ENCODE data around the gene IGF2BP2. TPM values are rescaled to one million over a fixed set of nuclear protein-coding genes. Genes with fewer than 3 reads are reported as not detected.

The IGF2BP2 gene
- total RNA-seq, 1 experiment from 2014 or later, result 154 TPM

- ChIA-PET POLR2A (interaction anchor here (1.1 kb wide), 1 partner anchor 10 kb away, joined by 4 read pairs; no protein-coding TSS in a partner anchor), CTCF (interaction anchor here (0.7 kb wide), 1 partner anchor 104 kb away, joined by 3 read pairs; no protein-coding TSS in a partner anchor)
- TF ChIP-seq CTCF (IDR thresholded peaks at IDR 0.05; ENCODE audit: unreplicated experiment), result no peak
- BruUV-seq (replicated peaks), result no TSS peak
- Mint-ChIP-seq H3K4me3 (ENCODE audit: unreplicated experiment) (no peak overlapping the region), H3K4me1 (ENCODE audit: insufficient read depth, unreplicated experiment) (peaks cover 5% of the 10 kb centered on the region), H3K27me3 (ENCODE audit: insufficient read depth, unreplicated experiment) (no peaks in the 10 kb centered on the region), H3K36me3 (ENCODE audit: insufficient read depth, unreplicated experiment) (no peaks in the 10 kb centered on the region), H3K27ac (ENCODE audit: low read depth, unreplicated experiment) (no peak overlapping the region), H3K9me3 (ENCODE audit: unreplicated experiment) (peaks cover 12% of the 10 kb centered on the region)
- DNase-seq (ENCODE audit: unreplicated experiment), result no peak
- intact Hi-C loops (cut with micrococcal nuclease), result no loop called here
Measured at GRCh38 chr3:185831195-185831594, 6.4 kb upstream of the IGF2BP2 start.

GRCh38 chr3:185830018-185830797 is 5.4 kb upstream of the IGF2BP2 start:
- no peaks in the 10 kb centered on the region for H3K27me3 Mint-ChIP-seq (ENCODE audit: insufficient read depth, unreplicated experiment)
- H3K9me3 Mint-ChIP-seq (ENCODE audit: unreplicated experiment), result peaks cover 12% of the 10 kb centered on the region
- no peak for TF ChIP-seq CTCF (IDR thresholded peaks at IDR 0.05; ENCODE audit: unreplicated experiment)
- BruUV-seq (replicated peaks), result no TSS peak
- no peaks in the 10 kb centered on the region for H3K36me3 Mint-ChIP-seq (ENCODE audit: insufficient read depth, unreplicated experiment)
- H3K27ac Mint-ChIP-seq (ENCODE audit: low read depth, unreplicated experiment), result no peak overlapping the region
- ChIA-PET POLR2A (interaction anchor here (0.7 kb wide), 1 partner anchor 58 kb away, joined by 3 read pairs; no protein-coding TSS in a partner anchor), CTCF (no interaction called here)
- intact Hi-C loops (cut with micrococcal nuclease), result no loop called here
- peaks cover 8% of the 10 kb centered on the region for H3K4me1 Mint-ChIP-seq (ENCODE audit: insufficient read depth, unreplicated experiment)
- DNase-seq (ENCODE audit: unreplicated experiment), result no peak
- no peak overlapping the region for H3K4me3 Mint-ChIP-seq (ENCODE audit: unreplicated experiment)

GRCh38 chr3:185828755-185829154 is 3.9 kb upstream of the IGF2BP2 start:
- intact Hi-C loops (cut with micrococcal nuclease), result no loop called here
- Mint-ChIP-seq H3K9me3 (ENCODE audit: unreplicated experiment) (peaks cover 12% of the 10 kb centered on the region), H3K4me3 (ENCODE audit: unreplicated experiment) (no peak overlapping the region), H3K27me3 (ENCODE audit: insufficient read depth, unreplicated experiment) (no peaks in the 10 kb centered on the region), H3K4me1 (ENCODE audit: insufficient read depth, unreplicated experiment) (peaks cover 8% of the 10 kb centered on the region), H3K27ac (ENCODE audit: low read depth, unreplicated experiment) (no peak overlapping the region), H3K36me3 (ENCODE audit: insufficient read depth, unreplicated experiment) (peaks cover 9% of the 10 kb centered on the region)
- no peak for DNase-seq (ENCODE audit: unreplicated experiment)
- no peak for TF ChIP-seq CTCF (IDR thresholded peaks at IDR 0.05; ENCODE audit: unreplicated experiment)
- no TSS peak for BruUV-seq (replicated peaks)
- ChIA-PET POLR2A (interaction anchor here (1.2 to 1.5 kb wide), 2 partner anchors 18 to 109 kb away, joined by 4 to 5 read pairs; partner anchors contain the start of gene TRA2B), CTCF (interaction anchor here (0.6 to 1.2 kb wide), 4 partner anchors 8 to 78 kb away, joined by 3 to 4 read pairs (median 3); no protein-coding TSS in a partner anchor)

GRCh38 chr3:185827595-185828344 is 2.9 kb upstream of the IGF2BP2 start:
- intact Hi-C loops (cut with micrococcal nuclease), result no loop called here
- peaks cover 8% of the 10 kb centered on the region for H3K4me1 Mint-ChIP-seq (ENCODE audit: insufficient read depth, unreplicated experiment)
- no peaks in the 10 kb centered on the region for H3K27me3 Mint-ChIP-seq (ENCODE audit: insufficient read depth, unreplicated experiment)
- no peak for TF ChIP-seq CTCF (IDR thresholded peaks at IDR 0.05; ENCODE audit: unreplicated experiment)
- peaks cover 9% of the 10 kb centered on the region for H3K36me3 Mint-ChIP-seq (ENCODE audit: insufficient read depth, unreplicated experiment)
- ChIA-PET POLR2A (interaction anchor here (1.2 to 1.5 kb wide), 2 partner anchors 19 to 110 kb away, joined by 4 to 5 read pairs; partner anchors contain the start of gene TRA2B), CTCF (interaction anchor here (0.7 to 1.2 kb wide), 2 partner anchors 61 to 79 kb away, joined by 3 read pairs; no protein-coding TSS in a partner anchor)
- no peak overlapping the region for H3K4me3 Mint-ChIP-seq (ENCODE audit: unreplicated experiment)
- BruUV-seq (replicated peaks), result no TSS peak
- H3K9me3 Mint-ChIP-seq (ENCODE audit: unreplicated experiment), result peaks cover 12% of the 10 kb centered on the region
- H3K27ac Mint-ChIP-seq (ENCODE audit: low read depth, unreplicated experiment), result no peak overlapping the region
- no peak for DNase-seq (ENCODE audit: unreplicated experiment)

Measured in MCF 10A (cell line).